Measurements from ENCODE around the gene POGLUT2. TPM values are rescaled to one million over a fixed set of nuclear protein-coding genes. Genes with fewer than 3 reads are reported as not detected.

The POGLUT2 gene
- polyA plus RNA-seq, 1 donor (not counting 4 experiments of a cell fraction or from before 2014, with no cell fraction given): 8.8 TPM

DNA sequence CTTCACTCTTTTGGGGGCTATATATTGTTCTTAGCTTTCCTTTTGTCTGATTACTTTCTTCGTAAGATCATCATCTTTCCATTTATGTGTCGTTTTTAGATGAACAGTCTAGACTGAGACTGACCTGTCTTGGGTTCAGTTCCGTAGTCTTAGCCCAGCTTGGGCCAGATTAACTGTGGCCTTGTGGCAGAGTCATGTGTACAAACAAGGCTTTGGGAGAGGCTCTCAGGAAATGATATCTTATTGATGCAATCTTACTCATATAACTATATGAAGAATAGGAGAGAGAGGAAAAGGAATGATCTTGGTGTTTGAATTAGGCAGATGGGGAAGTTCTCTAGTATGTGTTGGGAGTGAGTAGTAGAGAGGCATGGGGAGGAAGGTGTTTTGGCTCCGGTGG, 40.2 kb upstream of the POGLUT2 start:
- Histone ChIP-seq H3K27ac (ENCODE audit: control insufficient read depth, insufficient read depth, low read length) (no peak overlapping the region), H3K4me3 (ENCODE audit: control insufficient read depth in 2 of 3, extremely low read depth in 1 of 3, insufficient read depth in 2 of 3, low read depth in 1 of 3, low read length in 3 of 3) (no peak overlapping the region), H4K20me1 (ENCODE audit: control insufficient read depth, extremely low read depth, insufficient read depth, low read length) (no peaks in the 10 kb centered on the region), H2AFZ (ENCODE audit: control insufficient read depth, low read length) (no peak overlapping the region), H3K79me2 (ENCODE audit: control insufficient read depth, insufficient read depth, low read length) (no peaks in the 10 kb centered on the region), H3K9ac (ENCODE audit: control insufficient read depth, extremely low read depth, insufficient read depth, low read length) (no peak overlapping the region), H3K4me2 (ENCODE audit: control insufficient read depth, extremely low read depth, insufficient read depth, low read depth, low read length) (no peak overlapping the region), H3K27me3 (ENCODE audit: control insufficient read depth, extremely low read depth, insufficient read depth, low read length) (no peaks in the 10 kb centered on the region), H3K4me1 (ENCODE audit: control insufficient read depth, extremely low read depth, insufficient read depth, low read length) (no peaks in the 10 kb centered on the region), H3K9me3 (ENCODE audit: control insufficient read depth, low read depth, low read length) (no peaks in the 10 kb centered on the region), H3K36me3 (ENCODE audit: control insufficient read depth in 2 of 2, extremely low read depth in 1 of 2, insufficient read depth in 2 of 2, low read length in 2 of 2) (peaks cover 0 to 12% of the 10 kb centered on the region in 2 experiments), H3K9me1 (ENCODE audit: control insufficient read depth, extremely low read depth, insufficient read depth, low read length) (no peaks in the 10 kb centered on the region)
- DNase-seq (ENCODE audit: low read depth, low spot score): no peak
- dilution Hi-C loops (cut with MboI; ENCODE audit: extremely low pct_ligation_motif_present, low sequenced_read_pairs): no loop called here
- TF ChIP-seq, protein P1, sequence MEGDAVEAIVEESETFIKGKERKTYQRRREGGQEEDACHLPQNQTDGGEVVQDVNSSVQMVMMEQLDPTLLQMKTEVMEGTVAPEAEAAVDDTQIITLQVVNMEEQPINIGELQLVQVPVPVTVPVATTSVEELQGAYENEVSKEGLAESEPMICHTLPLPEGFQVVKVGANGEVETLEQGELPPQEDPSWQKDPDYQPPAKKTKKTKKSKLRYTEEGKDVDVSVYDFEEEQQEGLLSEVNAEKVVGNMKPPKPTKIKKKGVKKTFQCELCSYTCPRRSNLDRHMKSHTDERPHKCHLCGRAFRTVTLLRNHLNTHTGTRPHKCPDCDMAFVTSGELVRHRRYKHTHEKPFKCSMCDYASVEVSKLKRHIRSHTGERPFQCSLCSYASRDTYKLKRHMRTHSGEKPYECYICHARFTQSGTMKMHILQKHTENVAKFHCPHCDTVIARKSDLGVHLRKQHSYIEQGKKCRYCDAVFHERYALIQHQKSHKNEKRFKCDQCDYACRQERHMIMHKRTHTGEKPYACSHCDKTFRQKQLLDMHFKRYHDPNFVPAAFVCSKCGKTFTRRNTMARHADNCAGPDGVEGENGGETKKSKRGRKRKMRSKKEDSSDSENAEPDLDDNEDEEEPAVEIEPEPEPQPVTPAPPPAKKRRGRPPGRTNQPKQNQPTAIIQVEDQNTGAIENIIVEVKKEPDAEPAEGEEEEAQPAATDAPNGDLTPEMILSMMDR (optimal IDR thresholded peaks at IDR 0.05 in 1 of 3, IDR thresholded peaks at IDR 0.05 in 1 of 3, conservative IDR thresholded peaks at IDR 0.05 in 1 of 3; ENCODE audit: extremely low read depth in 1 of 3, insufficient read depth in 2 of 3, low read length in 3 of 3): no peak
- no peak for TF ChIP-seq EZH2 (IDR thresholded peaks at IDR 0.05; ENCODE audit: low read length)
- FAIRE-seq: no peak

DNA sequence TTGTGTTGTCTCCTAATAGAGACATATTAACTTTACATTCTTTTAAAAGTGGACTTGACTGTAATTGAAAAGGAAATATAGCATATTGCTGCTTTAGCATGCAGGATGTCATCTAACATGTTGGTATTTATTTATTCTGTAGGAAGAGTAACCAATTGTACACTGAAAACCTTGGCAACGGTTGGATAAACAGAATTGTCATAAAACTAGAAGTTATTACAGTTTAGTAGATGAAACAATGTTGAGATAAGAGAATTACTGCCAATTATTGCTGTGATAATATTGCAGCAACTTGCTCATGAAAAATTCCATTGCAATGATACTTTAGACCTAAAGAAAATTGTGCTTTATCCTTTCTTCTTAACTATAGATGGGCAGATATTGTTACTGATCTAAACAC, 39.5 kb upstream of the POGLUT2 start:
- Histone ChIP-seq H3K4me2 (ENCODE audit: control insufficient read depth, extremely low read depth, insufficient read depth, low read depth, low read length) (no peak overlapping the region), H3K79me2 (ENCODE audit: control insufficient read depth, insufficient read depth, low read length) (no peaks in the 10 kb centered on the region), H3K27ac (ENCODE audit: control insufficient read depth, insufficient read depth, low read length) (no peak overlapping the region), H4K20me1 (ENCODE audit: control insufficient read depth, extremely low read depth, insufficient read depth, low read length) (no peaks in the 10 kb centered on the region), H3K4me1 (ENCODE audit: control insufficient read depth, extremely low read depth, insufficient read depth, low read length) (no peaks in the 10 kb centered on the region), H2AFZ (ENCODE audit: control insufficient read depth, low read length) (no peak overlapping the region), H3K9ac (ENCODE audit: control insufficient read depth, extremely low read depth, insufficient read depth, low read length) (no peak overlapping the region), H3K4me3 (ENCODE audit: control insufficient read depth in 2 of 3, extremely low read depth in 1 of 3, insufficient read depth in 2 of 3, low read depth in 1 of 3, low read length in 3 of 3) (no peak overlapping the region), H3K9me3 (ENCODE audit: control insufficient read depth, low read depth, low read length) (no peaks in the 10 kb centered on the region), H3K9me1 (ENCODE audit: control insufficient read depth, extremely low read depth, insufficient read depth, low read length) (no peaks in the 10 kb centered on the region), H3K36me3 (ENCODE audit: control insufficient read depth in 2 of 2, extremely low read depth in 1 of 2, insufficient read depth in 2 of 2, low read length in 2 of 2) (peaks cover 0 to 12% of the 10 kb centered on the region in 2 experiments), H3K27me3 (ENCODE audit: control insufficient read depth, extremely low read depth, insufficient read depth, low read length) (no peaks in the 10 kb centered on the region)
- no peak for DNase-seq (ENCODE audit: low read depth, low spot score)
- dilution Hi-C loops (cut with MboI; ENCODE audit: extremely low pct_ligation_motif_present, low sequenced_read_pairs): no loop called here
- TF ChIP-seq, protein P1 (optimal IDR thresholded peaks at IDR 0.05 in 1 of 3, IDR thresholded peaks at IDR 0.05 in 1 of 3, conservative IDR thresholded peaks at IDR 0.05 in 1 of 3; ENCODE audit: extremely low read depth in 1 of 3, insufficient read depth in 2 of 3, low read length in 3 of 3): no peak
- no peak for TF ChIP-seq EZH2 (IDR thresholded peaks at IDR 0.05; ENCODE audit: low read length)
- FAIRE-seq: no peak

Measured in keratinocyte (primary cell).